HepG2 (cell line): Measurements from ENCODE around the gene SDK1.

ENCODE experiments used
- ADNP ChIP-seq: sonication (generic); formaldehyde crosslinking; IDR thresholded peaks from 2 replicates; pipeline ENCODE4 v1.4.0; 2020; ENCODE audit warnings: missing genetic modification reagents
- ELF3 ChIP-seq: IDR thresholded peaks from 2 replicates; pipeline ENCODE4 v1.6.1; 2016; ENCODE audit warnings: missing genetic modification reagents, missing compliant biosample characterization
- GATA4 ChIP-seq: sonication (generic); IDR thresholded peaks from 2 replicates; pipeline ENCODE4 v1.6.1; 2016; ENCODE audit warnings: antibody characterized with exemption, low read depth, borderline replicate concordance
- NCOR1 ChIP-seq: fragments of 200-600 bp; sonication (generic); IDR thresholded peaks from 2 replicates; pipeline ENCODE4 v1.7.0; 2017; ENCODE audit warnings: antibody characterized with exemption, low read length, borderline replicate concordance
- TCF7 ChIP-seq: sonication (generic); IDR thresholded peaks from 2 replicates; pipeline ENCODE4 v1.6.1; 2016; ENCODE audit warnings: antibody characterized with exemption, low read depth
- ZNF24 ChIP-seq: fragments of 450-650 bp; IDR thresholded peaks from 2 replicates; pipeline ENCODE4 v1.6.1; 2017; ENCODE audit warnings: antibody characterized with exemption, mild to moderate bottlenecking
- ZNF274 ChIP-seq: sonication (generic); formaldehyde crosslinking; IDR thresholded peaks from 2 replicates; pipeline ENCODE4 v1.5.1; 2020; ENCODE audit warnings: mild to moderate bottlenecking, missing genetic modification reagents
- ZNF335 ChIP-seq: sonication (generic); formaldehyde crosslinking; IDR thresholded peaks from 2 replicates; pipeline ENCODE4 v1.4.0; 2020; ENCODE audit warnings: missing genetic modification reagents
- ZNF629 ChIP-seq: sonication (generic); formaldehyde crosslinking; conservative IDR thresholded peaks from 2 replicates; pipeline ENCODE4 v1.5.0; 2020; ENCODE audit warnings: missing genetic modification reagents
- ZNF780A ChIP-seq: sonication (generic); formaldehyde crosslinking; IDR thresholded peaks from 2 replicates; pipeline ENCODE4 v1.8.0; 2022; ENCODE audit warnings: mild to moderate bottlenecking, missing genetic modification reagents, moderate library complexity
- TF ChIP-seq, protein P1 (sequence below): sonication (generic); formaldehyde crosslinking; IDR thresholded peaks from 2 replicates; pipeline ENCODE4 v1.5.0; 2020; ENCODE audit warnings: mild to moderate bottlenecking, missing genetic modification reagents, moderate library complexity
- TF ChIP-seq, protein P2 (sequence below): sonication (generic); formaldehyde crosslinking; IDR thresholded peaks from 2 replicates; pipeline ENCODE4 v1.4.0; 2020; ENCODE audit warnings: missing genetic modification reagents, borderline replicate concordance

DNA sequence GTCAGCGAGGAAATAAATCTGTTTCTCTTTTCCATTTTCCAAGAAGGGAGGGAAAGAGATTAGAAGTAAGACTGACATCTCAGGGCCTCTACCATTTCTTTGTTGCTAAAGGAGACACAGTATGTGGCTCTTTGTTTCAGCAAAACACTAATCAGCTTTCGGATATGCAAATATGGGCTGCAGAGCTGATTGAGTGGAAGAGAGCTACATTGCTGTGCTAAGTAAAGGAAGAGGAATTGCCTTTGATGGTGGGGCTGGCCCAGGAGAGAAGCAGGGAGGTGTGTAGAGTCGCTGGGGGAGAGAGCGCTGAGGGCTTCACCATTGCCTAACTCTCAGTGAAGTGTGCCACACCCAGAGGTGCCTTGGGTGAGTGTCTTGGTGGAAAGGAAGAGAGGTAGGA is 284.8 kb downstream of the SDK1 start:
- TF ChIP-seq GATA4 (no peak), ZNF274 (CRISPR knock-in tag) (no peak), ZNF335 (CRISPR knock-in tag) (no peak), NCOR1 (no peak), ZNF780A (CRISPR knock-in tag) (no peak), TCF7 (no peak), ELF3 (no peak), ZNF629 (CRISPR knock-in tag) (no peak), ZNF24 (no peak), ADNP (CRISPR knock-in tag) (no peak)
- TF ChIP-seq, protein P1, sequence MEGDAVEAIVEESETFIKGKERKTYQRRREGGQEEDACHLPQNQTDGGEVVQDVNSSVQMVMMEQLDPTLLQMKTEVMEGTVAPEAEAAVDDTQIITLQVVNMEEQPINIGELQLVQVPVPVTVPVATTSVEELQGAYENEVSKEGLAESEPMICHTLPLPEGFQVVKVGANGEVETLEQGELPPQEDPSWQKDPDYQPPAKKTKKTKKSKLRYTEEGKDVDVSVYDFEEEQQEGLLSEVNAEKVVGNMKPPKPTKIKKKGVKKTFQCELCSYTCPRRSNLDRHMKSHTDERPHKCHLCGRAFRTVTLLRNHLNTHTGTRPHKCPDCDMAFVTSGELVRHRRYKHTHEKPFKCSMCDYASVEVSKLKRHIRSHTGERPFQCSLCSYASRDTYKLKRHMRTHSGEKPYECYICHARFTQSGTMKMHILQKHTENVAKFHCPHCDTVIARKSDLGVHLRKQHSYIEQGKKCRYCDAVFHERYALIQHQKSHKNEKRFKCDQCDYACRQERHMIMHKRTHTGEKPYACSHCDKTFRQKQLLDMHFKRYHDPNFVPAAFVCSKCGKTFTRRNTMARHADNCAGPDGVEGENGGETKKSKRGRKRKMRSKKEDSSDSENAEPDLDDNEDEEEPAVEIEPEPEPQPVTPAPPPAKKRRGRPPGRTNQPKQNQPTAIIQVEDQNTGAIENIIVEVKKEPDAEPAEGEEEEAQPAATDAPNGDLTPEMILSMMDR = no peak
- TF ChIP-seq, protein P2, sequence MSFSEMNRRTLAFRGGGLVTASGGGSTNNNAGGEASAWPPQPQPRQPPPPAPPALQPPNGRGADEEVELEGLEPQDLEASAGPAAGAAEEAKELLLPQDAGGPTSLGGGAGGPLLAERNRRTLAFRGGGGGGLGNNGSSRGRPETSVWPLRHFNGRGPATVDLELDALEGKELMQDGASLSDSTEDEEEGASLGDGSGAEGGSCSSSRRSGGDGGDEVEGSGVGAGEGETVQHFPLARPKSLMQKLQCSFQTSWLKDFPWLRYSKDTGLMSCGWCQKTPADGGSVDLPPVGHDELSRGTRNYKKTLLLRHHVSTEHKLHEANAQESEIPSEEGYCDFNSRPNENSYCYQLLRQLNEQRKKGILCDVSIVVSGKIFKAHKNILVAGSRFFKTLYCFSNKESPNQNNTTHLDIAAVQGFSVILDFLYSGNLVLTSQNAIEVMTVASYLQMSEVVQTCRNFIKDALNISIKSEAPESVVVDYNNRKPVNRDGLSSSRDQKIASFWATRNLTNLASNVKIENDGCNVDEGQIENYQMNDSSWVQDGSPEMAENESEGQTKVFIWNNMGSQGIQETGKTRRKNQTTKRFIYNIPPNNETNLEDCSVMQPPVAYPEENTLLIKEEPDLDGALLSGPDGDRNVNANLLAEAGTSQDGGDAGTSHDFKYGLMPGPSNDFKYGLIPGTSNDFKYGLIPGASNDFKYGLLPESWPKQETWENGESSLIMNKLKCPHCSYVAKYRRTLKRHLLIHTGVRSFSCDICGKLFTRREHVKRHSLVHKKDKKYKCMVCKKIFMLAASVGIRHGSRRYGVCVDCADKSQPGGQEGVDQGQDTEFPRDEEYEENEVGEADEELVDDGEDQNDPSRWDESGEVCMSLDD (CRISPR knock-in tag) = no peak
